Measurements from ENCODE around the gene ZNF117. TPM values are rescaled to one million over a fixed set of nuclear protein-coding genes. Genes with fewer than 3 reads are reported as not detected.
"Not testable (repeated sequence)": the region's sequence is repeated elsewhere in the genome, so short reads cannot be mapped to it uniquely, and the experiment has no call there.

ZNF117 gene
- 10 to 100 TPM in 1 of 2 donors, 1 to 10 TPM in 1; 9.2 to 16.9 TPM for total RNA-seq

GRCh38 chr7:64990936-64991335, at the start of gene ZNF117:
Gene ZNF117, minus strand, starts transcription at chr7:64991036.
- Histone ChIP-seq H3K4me1 (ENCODE audit: control insufficient read depth in 1 of 2, low read depth in 2 of 2) (no peaks in the 10 kb centered on the region), H3K36me3 (peaks cover 4% of the 10 kb centered on the region), H3K9me3 (peaks cover 20% of the 10 kb centered on the region), H3K27ac (no peak within 1 kb of the TSS), H3K4me3 (no peak within 1 kb of the TSS), H3K27me3 (replicated peaks; ENCODE audit: insufficient read depth) (no peaks in the 10 kb centered on the region)
- no peak for DNase-seq (ENCODE audit: low spot score)
- TF ChIP-seq CTCF (IDR thresholded peaks at IDR 0.05): no peak
- ATAC-seq (ENCODE audit: insufficient number of reproducible peaks, low FRiP score, low read depth): no peak

- H3K36me3 ChIP-seq; ATAC-seq (ENCODE audit: insufficient number of reproducible peaks, low FRiP score, low read depth); H3K9me3 ChIP-seq; DNase-seq (ENCODE audit: low spot score); H3K27me3 ChIP-seq (replicated peaks; ENCODE audit: insufficient read depth): not testable (repeated sequence)
- peak overlapping the region in 1 of 2 donors; percentile 41 for H3K27ac ChIP-seq
- H3K4me1 ChIP-seq (ENCODE audit: control insufficient read depth in 1 of 2, low read depth in 2 of 2): peaks cover 4 to 11% of the 10 kb centered on the region in 2 donors
- H3K4me3 ChIP-seq: peak overlapping the region; percentile 86
Measured at GRCh38 chr7:65038767-65039166, 47.9 kb upstream of the ZNF117 start.

GRCh38 chr7:65037740-65038688, 47.2 kb upstream of the ZNF117 start:
- Histone ChIP-seq H3K4me3 (peak overlapping the region; percentile 86), H3K9me3 (no peaks in the 10 kb centered on the region), H3K4me1 (ENCODE audit: control insufficient read depth in 1 of 2, low read depth in 2 of 2) (peaks cover 4 to 11% of the 10 kb centered on the region in 2 donors), H3K27ac (peak overlapping the region; percentile 74 to 79), H3K27me3 (replicated peaks; ENCODE audit: insufficient read depth) (no peaks in the 10 kb centered on the region), H3K36me3 (no peaks in the 10 kb centered on the region)
- DNase-seq (ENCODE audit: low spot score) (peak; percentile 65), ATAC-seq (ENCODE audit: insufficient number of reproducible peaks, low FRiP score, low read depth) (peak; percentile 83)
- TF ChIP-seq CTCF (IDR thresholded peaks at IDR 0.05): no peak

- H3K27me3 ChIP-seq (replicated peaks; ENCODE audit: insufficient read depth); ATAC-seq (ENCODE audit: insufficient number of reproducible peaks, low FRiP score, low read depth); H3K4me3 ChIP-seq; H3K9me3 ChIP-seq; H3K36me3 ChIP-seq; DNase-seq (ENCODE audit: low spot score): not testable (repeated sequence)
- Histone ChIP-seq H3K4me1 (ENCODE audit: control insufficient read depth in 1 of 2, low read depth in 2 of 2) (peaks cover 4 to 11% of the 10 kb centered on the region in 2 donors), H3K27ac (peak overlapping the region in 1 of 2 donors; percentile 26)
Measured at GRCh38 chr7:65036526-65036925, 45.7 kb upstream of the ZNF117 start.

GRCh38 chr7:65035469-65035868, 44.6 kb upstream of the ZNF117 start:
- DNase-seq (ENCODE audit: low spot score); H3K27ac ChIP-seq; H3K27me3 ChIP-seq (replicated peaks; ENCODE audit: insufficient read depth); H3K36me3 ChIP-seq; H3K9me3 ChIP-seq; ATAC-seq (ENCODE audit: insufficient number of reproducible peaks, low FRiP score, low read depth); H3K4me3 ChIP-seq: not testable (repeated sequence)
- H3K4me1 ChIP-seq (ENCODE audit: control insufficient read depth in 1 of 2, low read depth in 2 of 2): peaks cover 4 to 11% of the 10 kb centered on the region in 2 donors

GRCh38 chr7:65034120-65034782, 43.4 kb upstream of the ZNF117 start:
- not testable (repeated sequence) for H3K27ac ChIP-seq; H3K4me3 ChIP-seq; H3K27me3 ChIP-seq (replicated peaks; ENCODE audit: insufficient read depth); DNase-seq (ENCODE audit: low spot score); H3K9me3 ChIP-seq; ATAC-seq (ENCODE audit: insufficient number of reproducible peaks, low FRiP score, low read depth); H3K4me1 ChIP-seq (ENCODE audit: control insufficient read depth in 1 of 2, low read depth in 2 of 2); H3K36me3 ChIP-seq

- H3K9me3 ChIP-seq; H3K27me3 ChIP-seq (replicated peaks; ENCODE audit: insufficient read depth); H3K36me3 ChIP-seq; H3K4me3 ChIP-seq; DNase-seq (ENCODE audit: low spot score); H3K4me1 ChIP-seq (ENCODE audit: control insufficient read depth in 1 of 2, low read depth in 2 of 2); H3K27ac ChIP-seq; ATAC-seq (ENCODE audit: insufficient number of reproducible peaks, low FRiP score, low read depth): not testable (repeated sequence)
Measured at GRCh38 chr7:65033391-65033790, 42.6 kb upstream of the ZNF117 start.

- not testable (repeated sequence) for H3K4me1 ChIP-seq (ENCODE audit: control insufficient read depth in 1 of 2, low read depth in 2 of 2); H3K9me3 ChIP-seq; ATAC-seq (ENCODE audit: insufficient number of reproducible peaks, low FRiP score, low read depth); H3K27ac ChIP-seq; H3K27me3 ChIP-seq (replicated peaks; ENCODE audit: insufficient read depth); H3K4me3 ChIP-seq; DNase-seq (ENCODE audit: low spot score); H3K36me3 ChIP-seq
Measured at GRCh38 chr7:65025023-65025422, 34.2 kb upstream of the ZNF117 start.

- not testable (repeated sequence) for H3K9me3 ChIP-seq; H3K36me3 ChIP-seq; H3K4me3 ChIP-seq; H3K4me1 ChIP-seq (ENCODE audit: control insufficient read depth in 1 of 2, low read depth in 2 of 2); DNase-seq (ENCODE audit: low spot score); H3K27ac ChIP-seq; H3K27me3 ChIP-seq (replicated peaks; ENCODE audit: insufficient read depth); ATAC-seq (ENCODE audit: insufficient number of reproducible peaks, low FRiP score, low read depth)
Measured at GRCh38 chr7:65020978-65021377, 30.1 kb upstream of the ZNF117 start.

GRCh38 chr7:65009881-65010280, 19.0 kb upstream of the ZNF117 start:
- H3K4me3 ChIP-seq; ATAC-seq (ENCODE audit: insufficient number of reproducible peaks, low FRiP score, low read depth); H3K9me3 ChIP-seq; H3K4me1 ChIP-seq (ENCODE audit: control insufficient read depth in 1 of 2, low read depth in 2 of 2); H3K27ac ChIP-seq; H3K27me3 ChIP-seq (replicated peaks; ENCODE audit: insufficient read depth); DNase-seq (ENCODE audit: low spot score); H3K36me3 ChIP-seq: not testable (repeated sequence)

Measured in thoracic aorta (tissue), 2 donors.